ENCODE data around the gene WRAP73.

DNA sequence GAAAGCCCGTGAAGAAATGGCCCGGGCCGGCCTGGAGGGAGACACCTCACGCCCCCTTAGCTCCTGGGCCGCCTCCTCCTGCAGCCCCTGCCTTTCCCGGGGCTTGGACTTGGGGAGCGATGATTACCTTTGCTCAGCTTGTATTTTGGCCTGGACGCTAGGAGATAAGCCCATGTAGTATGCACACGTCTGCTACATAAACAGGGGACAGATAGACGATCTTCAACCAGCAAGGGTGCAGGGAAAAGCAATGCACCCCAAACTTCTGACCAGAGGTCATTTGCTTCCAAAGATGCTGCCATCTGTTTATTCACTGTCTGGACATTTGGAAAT, 3.3 kb upstream of the WRAP73 start:
- TF ChIP-seq, protein P1, sequence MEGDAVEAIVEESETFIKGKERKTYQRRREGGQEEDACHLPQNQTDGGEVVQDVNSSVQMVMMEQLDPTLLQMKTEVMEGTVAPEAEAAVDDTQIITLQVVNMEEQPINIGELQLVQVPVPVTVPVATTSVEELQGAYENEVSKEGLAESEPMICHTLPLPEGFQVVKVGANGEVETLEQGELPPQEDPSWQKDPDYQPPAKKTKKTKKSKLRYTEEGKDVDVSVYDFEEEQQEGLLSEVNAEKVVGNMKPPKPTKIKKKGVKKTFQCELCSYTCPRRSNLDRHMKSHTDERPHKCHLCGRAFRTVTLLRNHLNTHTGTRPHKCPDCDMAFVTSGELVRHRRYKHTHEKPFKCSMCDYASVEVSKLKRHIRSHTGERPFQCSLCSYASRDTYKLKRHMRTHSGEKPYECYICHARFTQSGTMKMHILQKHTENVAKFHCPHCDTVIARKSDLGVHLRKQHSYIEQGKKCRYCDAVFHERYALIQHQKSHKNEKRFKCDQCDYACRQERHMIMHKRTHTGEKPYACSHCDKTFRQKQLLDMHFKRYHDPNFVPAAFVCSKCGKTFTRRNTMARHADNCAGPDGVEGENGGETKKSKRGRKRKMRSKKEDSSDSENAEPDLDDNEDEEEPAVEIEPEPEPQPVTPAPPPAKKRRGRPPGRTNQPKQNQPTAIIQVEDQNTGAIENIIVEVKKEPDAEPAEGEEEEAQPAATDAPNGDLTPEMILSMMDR (IDR thresholded peaks at IDR 0.05; ENCODE audit: insufficient read depth, low read length, poor library complexity, severe bottlenecking) = no peak
- no peak for TF ChIP-seq EZH2phosphoT487 (conservative IDR thresholded peaks at IDR 0.05; ENCODE audit: low read length)
